GM11168 (cell line): Measurements from ENCODE around the gene CLMP.

Experiments used
- in situ Hi-C: fragments of 300-500 bp; cut with MboI; formaldehyde crosslinking; loops from one replicate; pipeline ENCODE4 v1.12.0; 2022; ENCODE audit warnings: low sequenced_read_pairs; ENCODE audit not compliant: unreplicated experiment

Gene CLMP

GRCh38 chr11:123046473-123047259, 148.4 kb downstream of the CLMP start:
- in situ Hi-C loops, result no loop called here

GRCh38 chr11:123045101-123045500, 149.9 kb downstream of the CLMP start:
- in situ Hi-C loops, result no loop called here

GRCh38 chr11:123041185-123041584, 153.9 kb downstream of the CLMP start:
- in situ Hi-C loops, result no loop called here

- in situ Hi-C loops, result no loop called here
Measured at GRCh38 chr11:123040111-123040432, 155.0 kb downstream of the CLMP start.

- in situ Hi-C loops, result no loop called here
Measured at GRCh38 chr11:123035831-123036230, 159.2 kb downstream of the CLMP start.

GRCh38 chr11:123034597-123034996, 160.5 kb downstream of the CLMP start:
- in situ Hi-C loops, result no loop called here

- in situ Hi-C loops, result no loop called here
Measured at GRCh38 chr11:123033895-123034294, 161.2 kb downstream of the CLMP start.

GRCh38 chr11:123030517-123030916, 164.5 kb downstream of the CLMP start:
- in situ Hi-C loops, result no loop called here

GRCh38 chr11:123020968-123021367, 174.1 kb downstream of the CLMP start:
- in situ Hi-C loops, result loop anchor here (5.0 kb wide), 1 partner anchor 159 kb away; no protein-coding TSS in a partner anchor
